ENCODE results near the gene CAMK2G. TPM values are rescaled to one million over a fixed set of nuclear protein-coding genes. Genes with fewer than 3 reads are reported as not detected.

CAMK2G gene
- total RNA-seq, 4 donors from 2014 or later, result 10.6 to 35.8 (median 15.6) TPM

GRCh38 chr10:73785211-73785720 is 89.1 kb downstream of the CAMK2G start, which contains the start of gene ZSWIM8:
ZSWIM8 (plus strand) TSS chr10:73785606; CDS start chr10:73785879, 273 bp downstream.
- DNase-seq (ENCODE audit: low spot score), result peak; percentile 64
- ATAC-seq (ENCODE audit: low FRiP score), result peak; percentile 91
- no peak for TF ChIP-seq CTCF (IDR thresholded peaks at IDR 0.05)

- ATAC-seq (ENCODE audit: low FRiP score) (no peak), DNase-seq (ENCODE audit: low spot score) (no peak)
- TF ChIP-seq CTCF (IDR thresholded peaks at IDR 0.05), result no peak
Measured at GRCh38 chr10:73782749-73783085, 91.6 kb downstream of the CAMK2G start.

GRCh38 chr10:73781879-73782748 is 92.2 kb downstream of the CAMK2G start, which contains the start of gene CHCHD1:
CHCHD1 (plus strand) TSS chr10:73782048; CDS start chr10:73782076, 28 bp downstream.
- no peak for TF ChIP-seq CTCF (IDR thresholded peaks at IDR 0.05)
- ATAC-seq (ENCODE audit: low FRiP score) (peak; percentile 61), DNase-seq (ENCODE audit: low spot score) (peak; percentile 85)

GRCh38 chr10:73781548-73781878 is 92.8 kb downstream of the CAMK2G start:
- DNase-seq (ENCODE audit: low spot score), result no peak
- no peak for TF ChIP-seq CTCF (IDR thresholded peaks at IDR 0.05)
- peak; percentile 34 for ATAC-seq (ENCODE audit: low FRiP score)

GRCh38 chr10:73780966-73781365 is 93.4 kb downstream of the CAMK2G start:
- DNase-seq (ENCODE audit: low spot score) (no peak), ATAC-seq (ENCODE audit: low FRiP score) (no peak)
- TF ChIP-seq CTCF (IDR thresholded peaks at IDR 0.05), result no peak

GRCh38 chr10:73780301-73780700 is 94.1 kb downstream of the CAMK2G start:
- no peak for TF ChIP-seq CTCF (IDR thresholded peaks at IDR 0.05)
- no peak for ATAC-seq (ENCODE audit: low FRiP score)
- no peak for DNase-seq (ENCODE audit: low spot score)

Data from omental fat pad (tissue), 4 donors.